ENCODE measurements around the gene NUMB.
A peak's percentile ranks its signal among the peaks of the same experiment; 100 is the strongest.

Gene NUMB

GRCh38 chr14:73458183-73458976, at the start of gene NUMB:
NUMB (minus strand) TSS chr14:73458546; CDS start chr14:73355751, 102,795 bp downstream.
- DNase-seq: peak; percentile 99

GRCh38 chr14:73503648-73504047, 45.3 kb upstream of the NUMB start:
- no peak for DNase-seq

DNA sequence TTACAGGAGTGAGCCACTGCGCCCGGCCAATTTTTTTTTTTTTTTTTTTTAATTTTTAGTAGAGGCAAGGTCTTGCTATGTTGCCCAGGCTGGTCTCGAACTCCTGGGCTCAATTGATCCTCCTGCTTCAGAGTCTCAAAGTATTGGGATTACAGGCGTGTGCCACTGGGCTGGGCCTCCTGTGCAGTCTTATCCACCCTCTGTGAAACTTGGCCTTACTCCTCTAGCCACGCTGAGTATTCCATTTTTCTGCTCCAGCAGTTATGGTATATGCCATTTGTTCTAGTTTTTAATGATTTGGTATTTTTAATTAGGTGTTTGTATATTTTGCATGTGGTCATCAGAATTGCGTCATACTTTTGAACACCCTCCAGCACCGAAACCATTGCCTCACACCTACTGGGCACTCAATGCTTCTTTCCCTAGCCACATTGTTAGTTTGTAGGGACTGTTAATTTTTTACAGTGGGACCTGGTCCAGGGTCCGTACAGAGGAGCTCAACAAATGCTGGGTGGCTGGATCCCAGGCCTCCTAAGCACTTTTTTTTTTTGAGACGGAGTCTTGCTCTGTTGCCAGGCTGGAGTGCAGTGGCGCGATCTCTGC, 43.8 kb upstream of the NUMB start:
- no peak for DNase-seq

DNA sequence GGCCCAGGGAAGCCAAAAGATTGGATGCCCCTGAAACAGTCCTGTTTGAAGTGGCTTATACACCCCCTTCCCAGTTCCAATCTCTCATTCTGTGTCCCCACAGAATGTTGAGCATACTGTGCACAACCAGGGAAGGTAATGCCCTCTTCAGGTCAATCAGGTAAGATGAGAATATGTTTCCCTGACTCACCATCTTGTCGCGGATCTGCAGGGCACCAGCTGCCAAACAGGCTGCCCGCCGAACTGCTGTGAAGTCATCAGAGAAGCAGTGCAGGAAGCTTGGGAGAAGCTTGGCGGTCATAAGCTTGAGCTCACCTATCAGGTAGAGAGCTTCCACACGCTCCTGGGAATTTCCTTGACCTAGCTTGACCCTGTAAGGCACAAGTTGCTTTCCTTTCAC, 42.0 kb upstream of the NUMB start:
- DNase-seq: no peak

- DNase-seq: no peak
Measured at GRCh38 chr14:73494593-73494992, 36.2 kb upstream of the NUMB start.

DNA sequence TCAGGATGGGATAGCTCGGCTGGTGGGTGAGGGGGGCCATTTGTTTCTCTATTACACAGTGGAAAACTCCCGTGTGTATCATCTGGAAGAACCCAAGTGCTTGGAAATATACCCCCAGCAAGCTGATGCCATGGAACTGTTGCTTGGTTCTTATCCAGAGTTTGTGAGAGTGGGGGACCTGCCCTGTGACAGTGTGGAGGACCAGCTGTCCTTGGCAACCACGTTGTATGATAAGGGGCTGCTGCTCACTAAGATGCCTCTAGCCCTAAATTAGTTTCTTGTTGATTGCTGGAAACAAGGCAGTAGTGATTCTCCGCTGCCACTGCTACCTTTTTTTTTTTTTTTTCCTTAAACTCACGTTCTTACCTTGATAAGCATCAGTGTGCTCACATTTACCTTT, 34.3 kb upstream of the NUMB start:
- no peak for DNase-seq

GRCh38 chr14:73492043-73492552, 33.8 kb upstream of the NUMB start:
- DNase-seq: no peak

GRCh38 chr14:73491256-73492042, 33.1 kb upstream of the NUMB start:
- peak; percentile 63 for DNase-seq

DNA sequence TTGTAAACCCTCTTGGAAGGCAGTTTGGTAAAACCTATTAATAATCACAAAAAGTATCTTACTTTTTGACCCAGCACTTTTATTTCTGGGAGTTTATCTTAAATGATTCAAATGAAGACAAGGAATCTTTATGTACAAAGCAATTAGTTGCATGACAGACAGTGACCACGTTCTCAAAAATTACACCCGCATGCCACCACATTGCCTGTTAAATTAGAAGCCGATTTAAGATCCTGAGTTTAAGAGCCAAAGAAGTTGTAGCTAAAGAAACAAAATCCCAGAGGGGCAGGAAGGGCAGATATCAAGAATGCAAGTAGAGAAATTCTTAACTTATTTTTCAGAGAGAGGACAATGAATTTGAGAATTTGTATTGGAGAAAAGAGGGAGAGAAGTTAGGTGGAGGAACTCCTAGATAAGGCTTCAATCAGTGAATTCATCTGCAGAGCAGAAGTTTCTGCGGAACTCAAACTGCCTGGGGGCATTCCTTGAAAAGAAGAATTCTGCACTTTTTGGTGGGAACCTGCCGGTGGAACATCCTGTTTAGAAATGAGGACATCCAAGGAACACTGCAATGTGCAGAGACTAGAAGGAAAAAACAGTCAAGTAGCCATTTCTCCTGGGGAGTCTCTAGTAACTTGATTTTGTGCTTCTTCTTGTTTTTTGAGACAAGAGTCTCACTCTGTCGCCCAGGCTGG, 31.3 kb upstream of the NUMB start:
- no peak for DNase-seq

- DNase-seq: no peak
Measured at GRCh38 chr14:73478684-73479083, 20.3 kb upstream of the NUMB start.

- DNase-seq: no peak
Measured at GRCh38 chr14:73477618-73478266, 19.4 kb upstream of the NUMB start.

GRCh38 chr14:73476451-73476931, 18.1 kb upstream of the NUMB start:
- DNase-seq: no peak

DNA sequence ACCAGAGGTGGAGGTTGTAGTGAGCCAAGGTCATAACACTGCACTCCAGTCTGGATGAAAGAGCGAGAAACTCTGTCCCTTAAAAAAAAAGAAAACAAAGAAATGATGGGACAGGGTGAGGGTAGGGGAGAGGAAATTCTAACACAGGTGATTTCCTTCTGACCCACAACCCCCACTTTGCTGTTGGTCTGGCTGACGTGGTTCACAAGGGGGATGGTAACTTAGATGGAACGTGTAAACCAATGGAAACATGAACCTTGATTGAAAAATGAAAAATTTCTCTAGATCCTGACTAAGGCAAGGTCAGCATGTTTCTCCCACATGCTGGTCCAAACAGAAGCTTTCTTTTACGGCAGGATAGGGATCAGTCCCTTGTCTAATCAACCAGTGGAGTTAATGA, 16.6 kb upstream of the NUMB start:
- DNase-seq: no peak

- DNase-seq: no peak
Measured at GRCh38 chr14:73472185-73473114, 14.1 kb upstream of the NUMB start.

GRCh38 chr14:73471582-73472184, 13.3 kb upstream of the NUMB start:
- DNase-seq: no peak

DNA sequence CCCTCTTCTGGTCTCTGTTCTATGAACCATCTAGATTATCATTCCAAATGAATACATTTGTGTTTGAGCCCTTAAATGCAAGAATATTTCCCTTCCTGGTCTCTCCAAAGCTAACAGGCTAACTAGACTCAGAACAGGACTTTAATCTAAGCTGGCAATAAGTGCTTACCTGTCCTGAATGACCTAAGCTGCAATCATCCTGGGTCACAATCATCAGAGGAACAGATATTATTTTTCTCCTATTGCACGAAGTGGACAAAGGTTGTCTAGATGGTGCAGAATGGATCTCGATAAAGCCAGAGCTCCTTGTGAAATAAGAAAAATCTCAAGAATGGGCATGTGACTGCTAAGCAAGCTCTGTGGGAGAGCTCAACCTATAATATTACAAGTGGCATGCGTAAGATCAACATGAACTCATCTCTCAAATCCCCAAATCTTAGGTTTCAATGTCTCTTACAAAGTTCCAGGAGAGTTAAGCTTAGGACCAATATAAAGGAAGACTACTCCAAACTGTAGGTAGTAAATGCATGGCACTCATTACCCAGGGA, 10.6 kb upstream of the NUMB start:
- no peak for DNase-seq

GRCh38 chr14:73467800-73468199, 9.5 kb upstream of the NUMB start:
- DNase-seq: no peak

GRCh38 chr14:73467377-73467776, 9.0 kb upstream of the NUMB start:
- no peak for DNase-seq

GRCh38 chr14:73466861-73467260, 8.5 kb upstream of the NUMB start:
- no peak for DNase-seq

- DNase-seq: no peak
Measured at GRCh38 chr14:73465823-73466532, 7.6 kb upstream of the NUMB start.

Measured in left hindlimb (tissue), 1 donor.